ENCODE results near the gene TAF6. TPM values are rescaled to one million over a fixed set of nuclear protein-coding genes. Genes with fewer than 3 reads are reported as not detected.
"Not testable (repeated sequence)": the region's sequence is repeated elsewhere in the genome, so short reads cannot be mapped to it uniquely, and the experiment has no call there.

Gene TAF6
- polyA plus RNA-seq, 2 of the 4 experiments (the other 2 are of a cell fraction), result 36.2 to 57.0 TPM

- TF ChIP-seq JUN (IDR thresholded peaks at IDR 0.05), result no peak
- TF ChIP-seq ESRRA (IDR thresholded peaks at IDR 0.05; ENCODE audit: borderline replicate concordance, low read length), result no peak
- no peak for TF ChIP-seq BCL3 (IDR thresholded peaks at IDR 0.05)
- TF ChIP-seq RFX5 (IDR thresholded peaks at IDR 0.05), result no peak
- TF ChIP-seq CTCF (IDR thresholded peaks at IDR 0.05), result peak; percentile 80
- no peak for TF ChIP-seq HEYL (CRISPR knock-in tag; IDR thresholded peaks at IDR 0.05)
- no peak for TF ChIP-seq RARB (CRISPR knock-in tag; IDR thresholded peaks at IDR 0.05)
- no peak for TF ChIP-seq MAZ (IDR thresholded peaks at IDR 0.05; ENCODE audit: borderline replicate concordance, low read depth, low read length)
- no peak for TF ChIP-seq MYC (IDR thresholded peaks at IDR 0.05; ENCODE audit: borderline replicate concordance, low read length)
- peak; percentile 71 to 72 for TF ChIP-seq RAD21 (conservative IDR thresholded peaks at IDR 0.05 in 1 of 2, IDR thresholded peaks at IDR 0.05 in 1 of 2)
- TF ChIP-seq ATOH8 (CRISPR knock-in tag; IDR thresholded peaks at IDR 0.05; ENCODE audit: low read depth), result no peak
- peak; percentile 39 for TF ChIP-seq SMC3 (IDR thresholded peaks at IDR 0.05)
- TF ChIP-seq NPAS2 (CRISPR knock-in tag; IDR thresholded peaks at IDR 0.05; ENCODE audit: borderline replicate concordance), result no peak
- TF ChIP-seq SREBF2 (IDR thresholded peaks at IDR 0.05), result no peak
- no peak for TF ChIP-seq MAFK (IDR thresholded peaks at IDR 0.05; ENCODE audit: partially characterized antibody)
- TF ChIP-seq HES2 (IDR thresholded peaks at IDR 0.05), result no peak
Measured at GRCh38 chr7:100130608-100131453, 11.7 kb upstream of the TAF6 start (continued).

- ChIA-PET POLR2A (interaction anchor here (3.4 kb wide), 1 partner anchor 29 kb away, joined by 8 read pairs; the partner anchor contains the start of genes AP4M1 and MCM7), CTCF (interaction anchor here (0.6 to 13.2 kb wide), 19 partner anchors 8 to 1218 kb away, joined by 3 to 245 read pairs (median 4); partner anchors contain the start of genes AP4M1, CNPY4, LAMTOR4 and MCM7)
- not testable (repeated sequence) for DNase-seq (ENCODE audit: low read depth in 1 of 2, low spot score in 1 of 2); ATAC-seq; H3K4me3 ChIP-seq; H3K9me3 ChIP-seq; H3K27ac ChIP-seq; H3K4me2 ChIP-seq; FAIRE-seq
- H3K4me1 ChIP-seq, result peaks cover 21% of the 10 kb centered on the region
- 75% methylated on average over 1 of the region's 1 CpG for WGBS (ENCODE audit: missing lambda C conversion rate)
Measured at GRCh38 chr7:100130220-100130607, 11.1 kb upstream of the TAF6 start.

GRCh38 chr7:100128637-100128963 lies 9.4 kb upstream of the TAF6 start:
- Histone ChIP-seq H3K27ac (no peak overlapping the region), H3K4me1 (peaks cover 30% of the 10 kb centered on the region), H3K9me3 (no peaks in the 10 kb centered on the region), H3K4me2 (no peak overlapping the region), H3K4me3 (no peak overlapping the region)
- FAIRE-seq (no peak), DNase-seq (ENCODE audit: low read depth in 1 of 2, low spot score in 1 of 2) (no peak), ATAC-seq (no peak)
- WGBS (ENCODE audit: missing lambda C conversion rate), result 70% methylated on average over 1 of the region's 1 CpG
- CTCF ChIA-PET, result interaction anchor here (1.0 to 13.2 kb wide), 7 partner anchors 22 to 279 kb away, joined by 3 to 245 read pairs (median 7); partner anchors contain the start of genes AP4M1, GJC3, LAMTOR4 and MCM7
- POLR2A ChIA-PET, result interaction anchor here (3.4 kb wide), 1 partner anchor 28 kb away, joined by 8 read pairs; the partner anchor contains the start of genes AP4M1 and MCM7
- TF ChIP-seq EHMT2 (IDR thresholded peaks at IDR 0.05; ENCODE audit: low read depth), result no peak
- no peak for TF ChIP-seq HES2 (IDR thresholded peaks at IDR 0.05)
- no peak for TF ChIP-seq GATA3 (IDR thresholded peaks at IDR 0.05; ENCODE audit: borderline replicate concordance)
- no peak for TF ChIP-seq JUN (IDR thresholded peaks at IDR 0.05)
- TF ChIP-seq TFCP2L1 (CRISPR knock-in tag; IDR thresholded peaks at IDR 0.05), result no peak
- TF ChIP-seq RFX5 (IDR thresholded peaks at IDR 0.05), result no peak
- TF ChIP-seq E2F6 (IDR thresholded peaks at IDR 0.05; ENCODE audit: borderline replicate concordance, low read depth), result no peak
- TF ChIP-seq CTCF (IDR thresholded peaks at IDR 0.05), result no peak
- TF ChIP-seq CEBPB (IDR thresholded peaks at IDR 0.05), result no peak
- TF ChIP-seq USF2 (IDR thresholded peaks at IDR 0.05), result no peak
- no peak for TF ChIP-seq ESRRA (IDR thresholded peaks at IDR 0.05; ENCODE audit: borderline replicate concordance, low read length)
- TF ChIP-seq HOXB13 (CRISPR knock-in tag; IDR thresholded peaks at IDR 0.05; ENCODE audit: low read depth), result no peak
- TF ChIP-seq FOXS1 (CRISPR knock-in tag; IDR thresholded peaks at IDR 0.05), result no peak
- TF ChIP-seq POLR2A (IDR thresholded peaks at IDR 0.05; ENCODE audit: low read length), result no peak
- no peak for TF ChIP-seq HEYL (CRISPR knock-in tag; IDR thresholded peaks at IDR 0.05)
